Stimulated activated CD8-positive, alpha-beta memory T cell treated with anti-CD3 and anti-CD28 coated beads, Interleukin-12 subunit alpha, Interleukin-12 subunit beta, amount 100 ng/mL, for 1 hour (primary cell): ENCODE results near the gene USP11.
A peak's percentile ranks its signal among the peaks of the same experiment; 100 is the strongest.

Source experiments
- DNase-seq: peaks from one replicate; pipeline ENCODE4 v3.0.0-alpha.2; 2020; ENCODE audit warnings: low read depth

Gene USP11

DNA sequence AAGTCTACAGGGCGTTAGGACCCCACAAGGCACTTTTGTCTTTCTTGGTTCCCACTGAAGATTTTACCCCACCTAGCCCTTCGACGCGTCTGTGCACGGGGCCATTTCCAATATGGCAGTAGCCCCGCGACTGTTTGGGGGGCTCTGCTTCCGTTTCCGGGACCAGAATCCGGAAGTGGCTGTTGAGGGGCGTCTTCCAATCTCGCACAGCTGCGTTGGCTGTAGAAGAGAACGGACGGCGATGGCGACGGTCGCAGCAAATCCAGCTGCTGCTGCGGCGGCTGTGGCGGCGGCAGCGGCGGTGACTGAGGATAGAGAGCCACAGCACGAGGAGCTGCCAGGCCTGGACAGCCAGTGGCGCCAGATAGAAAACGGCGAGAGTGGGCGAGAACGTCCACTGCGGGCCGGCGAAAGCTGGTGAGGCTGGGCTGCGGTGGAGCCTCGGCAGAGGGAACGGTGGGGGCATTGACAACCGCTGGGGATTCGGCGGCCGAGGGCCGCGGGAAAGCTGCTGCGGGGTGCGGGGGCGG lies at the start of gene USP11:
TSS of gene USP11 (plus strand) at position 207 of the 530 bp plus-strand sequence. CDS start at position 242, 35 bp downstream.
- peak; percentile 32 for DNase-seq

DNA sequence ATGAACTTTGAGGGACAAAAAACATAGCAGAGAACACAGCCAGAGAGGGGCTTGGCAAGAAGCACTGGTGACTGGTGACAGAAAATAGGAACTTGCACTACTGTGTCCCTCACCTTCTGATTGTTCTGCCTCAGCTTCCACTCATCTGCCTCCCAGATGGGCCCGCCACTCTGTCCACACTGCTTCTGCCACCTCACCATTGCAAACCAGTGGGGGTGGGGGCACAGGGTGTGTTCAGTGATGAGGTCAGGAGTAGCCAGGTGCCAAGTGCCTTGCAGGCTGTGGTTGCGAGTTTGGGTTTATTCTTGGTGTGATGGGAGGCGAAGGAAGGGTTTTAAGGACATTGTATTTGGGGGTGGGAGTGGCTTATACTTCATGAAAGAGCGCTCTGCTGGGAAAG lies 48.3 kb upstream of the USP11 start:
- DNase-seq, result no peak

DNA sequence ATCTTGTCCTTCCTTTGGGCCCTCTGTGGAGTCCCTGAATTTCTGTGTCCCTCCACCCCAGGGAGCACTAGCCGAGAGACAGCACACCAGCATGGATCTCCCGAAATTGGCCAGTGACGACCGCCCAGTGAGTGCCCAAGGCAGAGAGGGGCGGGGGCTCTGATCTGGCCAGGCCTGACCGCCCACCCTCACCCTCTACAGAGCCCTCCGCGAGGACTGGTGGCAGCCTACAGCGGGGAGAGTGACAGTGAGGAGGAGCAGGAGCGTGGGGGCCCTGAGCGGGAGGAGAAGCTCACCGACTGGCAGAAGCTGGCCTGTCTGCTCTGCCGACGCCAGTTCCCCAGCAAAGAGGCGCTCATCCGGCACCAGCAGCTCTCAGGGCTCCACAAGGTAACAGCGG lies 47.6 kb upstream of the USP11 start:
- DNase-seq, result no peak

DNA sequence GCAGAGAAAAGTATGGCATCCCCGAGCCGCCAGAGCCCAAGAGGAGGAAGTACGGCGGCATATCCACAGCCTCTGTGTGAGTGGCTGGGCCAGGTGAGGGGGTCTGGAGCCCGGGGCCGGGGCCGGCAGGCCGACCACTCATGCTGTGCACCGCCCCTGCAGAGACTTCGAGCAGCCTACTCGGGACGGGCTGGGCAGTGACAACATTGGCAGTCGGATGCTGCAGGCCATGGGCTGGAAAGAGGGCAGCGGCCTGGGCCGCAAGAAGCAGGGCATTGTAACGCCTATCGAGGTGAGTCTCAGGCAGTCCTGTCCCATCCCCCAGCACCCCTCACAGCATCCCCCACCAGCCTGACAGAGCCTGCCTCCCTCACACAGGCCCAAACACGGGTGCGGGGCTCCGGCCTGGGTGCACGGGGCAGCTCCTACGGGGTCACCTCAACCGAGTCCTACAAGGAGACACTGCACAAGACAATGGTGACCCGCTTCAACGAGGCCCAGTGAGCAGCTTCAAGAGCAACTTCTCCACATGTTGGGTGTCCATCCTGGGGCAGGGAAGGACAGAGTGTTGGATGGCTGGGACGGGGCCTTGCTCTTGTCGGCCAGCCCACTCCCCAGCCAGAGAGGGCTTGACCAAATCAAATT lies 46.6 kb upstream of the USP11 start:
- no peak for DNase-seq

DNA sequence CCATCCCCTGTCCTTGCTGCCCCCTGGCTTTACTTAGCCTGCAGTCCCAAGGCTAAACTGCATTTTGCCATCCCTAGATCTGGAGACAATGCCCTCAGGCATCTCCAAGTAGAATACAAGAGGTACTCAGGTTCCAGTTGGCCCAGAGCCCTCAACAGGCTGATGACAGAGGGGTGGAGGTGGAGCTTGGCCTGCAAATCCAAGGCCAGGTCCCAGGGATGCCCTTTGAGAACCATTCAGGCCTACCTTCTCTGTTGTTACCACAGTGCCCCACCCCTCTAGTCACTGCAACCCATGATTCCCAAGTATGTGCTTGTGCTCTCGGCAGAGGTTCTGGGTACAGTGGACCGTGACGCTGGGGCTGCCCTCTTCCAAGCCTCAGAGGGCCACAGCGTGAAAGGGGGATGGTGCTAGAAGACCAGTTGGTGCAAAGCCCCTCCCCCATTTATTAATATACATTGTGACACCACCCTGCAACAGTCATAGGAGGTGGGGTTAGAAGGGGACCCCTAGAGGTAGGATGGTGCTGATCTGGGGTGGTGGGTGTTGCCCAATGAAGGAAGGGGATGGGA lies 45.6 kb upstream of the USP11 start:
- no peak for DNase-seq

DNA sequence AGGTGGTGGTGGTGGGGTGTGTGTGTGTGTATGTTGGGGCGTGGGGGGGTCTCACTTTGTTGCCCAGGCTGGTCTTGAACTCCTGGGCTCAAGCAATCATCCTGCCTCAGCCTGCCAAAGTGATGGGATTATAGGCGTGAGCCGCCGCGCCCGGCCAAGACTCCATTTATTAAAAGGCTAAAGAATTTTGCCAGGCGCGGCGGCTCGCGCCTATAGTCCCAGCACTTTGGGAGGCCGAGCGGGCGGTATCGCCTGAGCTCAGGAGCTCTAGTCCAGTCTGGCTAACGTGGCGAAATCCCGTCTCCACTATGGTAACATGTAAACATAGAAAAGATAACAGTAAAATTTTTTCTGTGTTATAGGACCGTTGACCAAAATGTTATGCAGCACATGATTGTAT lies 42.9 kb upstream of the USP11 start:
- DNase-seq, result no peak

DNA sequence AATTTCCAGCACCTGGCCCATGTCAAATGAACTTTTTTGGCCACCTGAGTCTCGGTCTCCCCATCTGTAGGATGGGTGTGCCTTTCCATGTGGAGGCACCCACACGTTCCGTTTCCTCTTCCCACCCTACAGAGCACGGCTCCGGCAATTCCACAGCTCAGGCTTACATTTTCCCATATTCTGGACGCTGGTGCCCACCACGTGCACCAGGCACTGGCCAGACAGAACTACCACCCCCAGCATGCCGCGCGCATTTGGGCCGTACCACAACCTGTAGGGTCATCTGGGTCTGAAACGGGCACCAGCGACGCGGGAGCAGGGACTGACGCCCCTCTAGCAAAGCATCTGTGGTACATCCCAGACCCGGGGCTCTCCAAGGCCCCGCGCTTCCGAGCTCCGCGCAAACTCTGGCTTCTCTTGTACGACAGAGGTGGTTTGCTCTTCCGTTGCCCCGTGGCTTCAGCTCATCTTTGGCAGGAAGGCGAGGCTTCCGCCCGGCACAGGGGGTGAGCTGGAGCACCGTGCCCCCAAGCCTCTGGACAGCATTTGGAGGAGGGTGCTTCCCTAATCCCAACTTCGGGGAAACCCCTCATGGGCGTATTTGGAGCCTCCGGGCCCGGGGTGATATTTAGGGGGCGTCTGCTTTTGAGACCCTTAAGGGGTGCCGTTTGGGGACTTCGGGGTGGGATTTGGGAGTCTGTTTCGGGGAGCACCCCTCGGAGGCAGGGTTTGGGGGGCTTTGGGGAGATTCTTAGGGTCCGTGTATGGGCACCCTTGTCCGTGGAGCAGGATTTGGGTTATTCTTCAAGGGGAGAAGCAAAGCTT lies 42.2 kb upstream of the USP11 start:
- peak; percentile 60 for DNase-seq

DNA sequence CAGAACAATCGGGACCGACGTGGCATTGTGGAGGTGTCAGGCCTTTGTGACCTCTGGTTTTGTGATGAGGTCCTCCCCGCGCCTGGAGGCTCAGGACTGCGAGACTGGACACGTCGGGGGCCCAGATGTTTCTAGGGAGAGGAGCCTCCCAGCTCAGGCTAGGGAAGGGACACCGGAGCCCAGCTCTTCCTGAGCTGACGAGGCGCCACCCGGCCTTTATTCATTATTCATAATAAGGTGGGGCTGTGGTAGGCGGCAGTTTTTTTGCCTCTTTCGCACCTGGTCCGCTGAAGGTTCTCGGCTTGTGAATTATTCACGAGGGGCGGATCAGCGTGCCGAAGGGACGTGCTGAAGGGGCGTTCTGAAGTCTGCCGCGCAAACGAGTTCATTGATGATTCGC lies 41.5 kb upstream of the USP11 start:
- DNase-seq, result peak; percentile 22

DNA sequence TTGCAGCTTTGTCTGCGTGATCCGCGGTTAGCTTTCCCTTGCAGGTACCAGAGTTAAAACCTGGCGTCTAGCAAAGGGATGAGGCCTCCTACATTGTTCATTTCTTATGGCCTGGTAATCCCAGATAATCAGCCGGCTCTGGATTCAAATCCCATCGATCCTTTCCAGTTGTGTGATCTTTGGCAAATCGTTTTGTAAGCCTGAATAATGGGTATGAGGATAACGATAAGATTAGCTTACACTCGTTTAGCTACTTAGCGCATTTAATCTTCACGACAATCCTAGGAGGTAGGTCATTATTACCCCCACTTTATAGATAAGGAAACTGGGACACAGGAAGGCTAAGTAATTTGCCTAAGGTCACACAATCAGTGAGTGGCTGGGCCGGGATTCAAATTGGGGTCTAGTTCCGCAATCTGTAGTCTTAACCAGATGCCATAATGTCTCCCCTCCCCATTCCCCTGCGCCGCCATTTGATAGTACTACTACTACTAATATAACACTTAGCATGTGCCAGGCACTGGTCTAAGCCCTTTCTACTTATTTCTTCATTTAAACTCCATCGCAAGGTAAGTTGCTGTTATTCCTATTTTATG lies 40.9 kb upstream of the USP11 start:
- no peak for DNase-seq

DNA sequence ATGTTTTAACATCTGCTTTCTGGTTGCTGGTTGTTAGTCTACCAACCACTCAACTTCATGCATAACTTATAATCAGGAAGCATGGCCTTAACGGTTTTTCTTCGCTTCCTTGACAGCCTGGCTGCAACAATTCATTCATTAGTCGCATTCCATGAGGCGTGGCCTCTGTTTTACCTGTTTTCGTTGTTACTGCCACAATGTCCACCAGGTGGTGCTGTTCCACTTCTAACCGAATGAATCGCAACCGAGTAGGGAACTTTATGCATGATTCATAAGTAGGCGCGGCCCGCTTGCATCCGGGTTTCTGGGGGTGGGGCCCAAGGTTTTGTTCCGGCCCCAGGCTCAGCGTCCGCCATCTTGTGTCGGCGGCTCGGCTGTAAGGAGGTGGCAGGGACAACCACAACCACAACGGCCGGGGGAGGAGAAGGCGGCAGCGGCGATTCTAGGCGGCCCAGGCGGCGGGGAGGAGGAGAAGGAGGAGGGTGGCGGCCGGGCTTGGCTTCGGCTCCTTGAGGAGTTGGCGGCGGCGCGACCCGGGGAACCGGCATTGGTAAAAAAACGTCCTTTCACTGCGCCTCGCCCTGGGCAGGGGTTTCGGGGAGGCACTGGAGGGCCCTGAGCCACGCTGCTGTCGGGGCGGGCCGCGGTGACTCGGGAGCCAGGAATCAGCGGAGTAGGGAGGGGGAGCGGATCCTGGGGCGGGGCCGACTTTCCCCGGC lies 39.2 kb upstream of the USP11 start, which contains the start of gene UBA1:
TSS of gene UBA1 (plus strand) at position 355 of the 719 bp plus-strand sequence. CDS start 4,974 bp downstream, outside the sequence.
- peak; percentile 85 for DNase-seq

DNA sequence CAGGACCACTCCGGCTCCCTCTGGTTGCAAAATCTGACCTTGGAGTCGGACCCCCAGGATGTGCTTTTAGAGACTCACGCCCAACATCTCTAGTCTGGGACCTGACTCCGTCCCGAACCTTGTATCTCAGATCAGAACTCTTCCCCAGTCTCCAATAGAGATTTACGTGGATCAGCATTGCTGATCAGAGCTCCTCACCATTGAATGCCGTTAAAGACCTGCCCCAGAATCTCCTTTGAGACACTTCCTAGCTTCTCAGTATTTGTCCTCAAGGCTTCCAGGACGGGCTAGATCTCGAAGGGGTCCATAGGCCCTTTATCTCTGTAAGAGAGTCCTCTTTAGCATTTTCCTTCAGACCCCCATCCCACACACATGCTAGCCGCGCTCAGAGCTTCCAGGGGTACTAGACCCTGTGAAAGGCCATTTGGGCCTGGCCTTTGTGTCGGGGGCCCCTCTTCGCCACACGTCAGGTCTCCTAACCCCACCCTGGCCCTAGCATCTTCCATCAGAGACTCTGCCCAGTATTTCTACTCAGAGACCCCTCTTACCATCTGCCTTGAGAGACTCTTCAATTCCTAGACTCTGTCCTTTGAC lies 38.5 kb upstream of the USP11 start:
- no peak for DNase-seq

DNA sequence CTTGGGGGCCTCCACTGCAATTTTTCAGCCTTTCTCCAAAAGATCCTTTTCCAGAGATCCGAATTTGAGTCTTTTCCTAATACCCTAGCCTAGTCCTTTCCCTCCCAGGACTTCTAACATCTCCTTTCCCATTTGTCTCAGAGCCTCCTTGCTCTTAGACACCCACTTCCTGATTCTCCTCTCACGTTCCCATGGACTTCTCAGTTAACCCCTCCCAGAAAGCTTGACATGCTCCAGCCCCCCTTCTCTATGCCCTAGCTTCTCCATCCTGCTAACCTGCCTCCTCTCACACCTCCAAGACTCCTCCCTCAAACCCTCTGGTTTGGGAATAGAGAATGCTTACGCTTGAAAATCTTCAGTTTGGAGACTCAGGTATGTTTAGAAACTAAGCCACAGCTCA lies 36.7 kb upstream of the USP11 start:
- DNase-seq, result no peak

DNA sequence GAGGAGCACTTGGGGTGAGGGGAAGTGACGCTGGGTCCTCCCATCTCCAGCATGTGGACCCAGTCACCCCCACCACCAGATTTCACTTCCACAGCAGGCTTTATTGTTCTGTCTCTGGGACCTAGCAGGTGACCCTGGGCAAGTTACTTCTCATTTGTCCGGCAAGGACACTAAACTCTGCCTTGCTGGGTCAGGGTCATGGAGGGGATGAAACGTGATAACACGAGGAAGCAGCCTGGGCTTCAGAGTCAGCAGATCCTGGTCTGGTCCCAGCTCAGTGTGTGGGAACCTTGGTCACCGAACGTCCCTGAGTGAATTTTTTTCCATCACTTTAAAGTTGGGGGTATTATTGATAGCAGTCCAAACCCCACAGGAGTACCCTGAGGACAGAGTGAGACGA lies 35.3 kb upstream of the USP11 start:
- no peak for DNase-seq

DNA sequence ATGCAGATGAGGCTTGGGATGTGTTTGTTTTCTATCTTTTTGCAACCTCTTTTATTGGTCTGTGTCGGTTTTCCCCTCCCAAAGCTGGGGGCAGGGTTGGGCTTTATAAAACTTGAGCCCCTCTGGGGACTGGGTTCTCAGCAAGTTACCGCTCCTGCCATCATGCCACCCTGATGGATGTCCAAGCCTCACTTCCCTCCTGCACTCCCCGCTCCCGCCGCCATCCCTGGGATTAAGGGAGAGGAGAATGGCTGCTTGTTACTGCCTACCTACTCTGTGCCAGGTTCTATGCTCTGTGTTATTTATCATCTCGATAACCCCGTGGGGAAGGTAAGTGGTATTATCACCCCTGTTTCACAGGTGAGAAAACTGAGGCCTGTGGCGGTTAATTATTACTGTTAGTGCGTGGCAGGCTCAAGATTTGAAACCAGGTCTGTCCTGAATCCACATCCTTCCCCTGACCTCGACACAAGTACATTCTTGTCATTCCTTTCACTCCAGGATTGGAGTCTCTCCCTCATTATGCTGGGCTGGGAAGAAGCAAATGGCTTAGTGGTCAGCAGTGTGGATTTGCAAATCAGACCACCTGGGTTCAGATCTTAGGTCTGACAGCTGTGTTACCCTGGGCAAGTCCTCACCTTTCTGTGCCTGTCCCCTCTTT lies 34.7 kb upstream of the USP11 start:
- no peak for DNase-seq

DNA sequence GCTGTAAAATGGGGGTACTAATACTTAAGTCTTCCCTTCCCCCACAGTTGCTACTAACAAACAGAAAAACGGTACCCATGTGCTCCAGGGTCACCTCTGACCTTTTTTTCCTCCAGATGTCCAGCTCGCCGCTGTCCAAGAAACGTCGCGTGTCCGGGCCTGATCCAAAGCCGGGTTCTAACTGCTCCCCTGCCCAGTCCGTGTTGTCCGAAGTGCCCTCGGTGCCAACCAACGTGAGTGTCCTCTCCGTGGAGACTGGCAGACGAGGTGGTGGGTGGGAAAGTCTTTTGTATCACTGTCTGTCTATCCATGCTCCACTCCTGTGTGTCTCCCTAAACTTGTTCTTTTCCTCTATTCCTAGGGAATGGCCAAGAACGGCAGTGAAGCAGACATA lies 34.1 kb upstream of the USP11 start:
- no peak for DNase-seq

DNA sequence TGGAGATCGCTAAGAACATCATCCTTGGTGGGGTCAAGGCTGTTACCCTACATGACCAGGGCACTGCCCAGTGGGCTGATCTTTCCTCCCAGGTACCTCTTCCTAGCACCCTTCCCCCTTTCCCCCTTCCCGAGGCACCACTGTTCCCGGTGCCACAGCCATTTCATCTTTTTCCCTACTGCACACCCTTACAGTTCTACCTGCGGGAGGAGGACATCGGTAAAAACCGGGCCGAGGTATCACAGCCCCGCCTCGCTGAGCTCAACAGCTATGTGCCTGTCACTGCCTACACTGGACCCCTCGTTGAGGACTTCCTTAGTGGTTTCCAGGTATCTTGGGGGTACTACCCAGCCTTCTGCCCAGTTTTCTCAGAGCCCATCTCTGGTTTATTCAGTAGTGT lies 33.5 kb upstream of the USP11 start:
- no peak for DNase-seq

DNA sequence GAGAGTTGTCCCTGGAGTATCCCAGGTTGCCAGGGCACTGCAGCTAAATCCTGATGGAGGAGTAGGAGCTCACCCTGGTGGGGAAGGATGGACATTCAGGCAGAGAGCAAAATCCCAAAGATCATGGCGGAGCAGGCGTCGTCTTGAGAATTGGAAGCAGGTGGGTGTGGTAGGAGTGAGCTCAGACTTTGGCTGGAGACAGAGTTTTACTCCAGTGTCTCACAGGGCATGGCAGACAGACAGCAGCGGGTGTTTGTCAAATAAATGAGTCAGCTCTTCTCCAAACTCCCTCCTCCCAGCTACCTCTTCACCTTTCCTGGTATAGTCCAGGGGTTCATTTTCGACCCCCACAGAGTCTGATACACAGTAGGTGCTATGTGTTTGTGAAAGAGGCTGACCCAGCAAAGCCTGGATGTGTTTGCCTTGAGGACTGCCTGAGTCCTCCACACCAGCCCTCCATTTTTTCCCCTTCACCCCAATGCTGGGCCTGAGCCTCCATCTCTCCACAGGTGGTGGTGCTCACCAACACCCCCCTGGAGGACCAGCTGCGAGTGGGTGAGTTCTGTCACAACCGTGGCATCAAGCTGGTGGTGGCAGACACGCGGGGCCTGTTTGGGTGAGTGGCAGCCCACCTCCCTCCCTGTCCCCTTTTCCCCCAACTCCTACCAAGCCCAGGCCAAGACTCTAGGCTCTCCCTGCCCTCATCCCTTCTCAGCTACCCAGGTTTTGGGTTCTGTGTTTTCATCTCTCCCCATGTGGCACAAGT lies 32.2 kb upstream of the USP11 start:
- DNase-seq, result no peak

DNA sequence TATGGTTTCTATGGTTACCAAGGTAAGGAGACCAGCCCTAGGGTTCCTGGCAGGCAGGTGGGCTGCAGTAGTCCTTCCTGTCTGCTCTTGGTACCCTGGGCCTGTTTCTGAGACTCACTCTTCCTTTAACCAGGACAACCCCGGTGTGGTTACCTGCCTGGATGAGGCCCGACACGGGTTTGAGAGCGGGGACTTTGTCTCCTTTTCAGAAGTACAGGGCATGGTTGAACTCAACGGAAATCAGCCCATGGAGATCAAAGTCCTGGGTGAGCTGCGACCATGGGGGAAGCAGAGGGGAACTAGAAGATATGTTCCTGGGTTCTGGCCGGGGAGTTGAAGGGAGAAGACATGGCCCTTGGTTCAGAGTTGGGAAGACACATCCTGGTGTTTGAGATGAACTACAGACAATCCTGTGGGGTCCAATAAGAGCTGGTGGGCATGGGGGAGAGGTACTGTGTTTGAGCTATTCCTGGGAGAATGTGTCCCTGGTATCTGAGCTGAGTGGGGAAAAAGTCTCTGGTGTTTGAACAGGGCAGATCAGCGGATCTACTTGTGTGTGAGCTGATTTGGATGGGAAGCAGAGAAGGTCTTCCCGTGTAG lies 31.4 kb upstream of the USP11 start:
- no peak for DNase-seq

DNA sequence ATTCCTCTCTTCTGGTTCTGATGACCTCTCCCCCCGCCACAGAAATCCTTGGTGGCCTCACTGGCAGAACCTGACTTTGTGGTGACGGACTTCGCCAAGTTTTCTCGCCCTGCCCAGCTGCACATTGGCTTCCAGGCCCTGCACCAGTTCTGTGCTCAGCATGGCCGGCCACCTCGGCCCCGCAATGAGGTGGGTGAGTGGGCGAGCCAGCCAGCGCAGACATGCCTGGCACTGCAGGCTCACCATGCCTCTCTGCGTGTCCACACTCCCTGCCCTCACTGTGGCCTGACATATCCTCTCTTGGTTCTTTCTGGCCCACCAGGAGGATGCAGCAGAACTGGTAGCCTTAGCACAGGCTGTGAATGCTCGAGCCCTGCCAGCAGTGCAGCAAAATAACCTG lies 30.5 kb upstream of the USP11 start:
- DNase-seq, result no peak

DNA sequence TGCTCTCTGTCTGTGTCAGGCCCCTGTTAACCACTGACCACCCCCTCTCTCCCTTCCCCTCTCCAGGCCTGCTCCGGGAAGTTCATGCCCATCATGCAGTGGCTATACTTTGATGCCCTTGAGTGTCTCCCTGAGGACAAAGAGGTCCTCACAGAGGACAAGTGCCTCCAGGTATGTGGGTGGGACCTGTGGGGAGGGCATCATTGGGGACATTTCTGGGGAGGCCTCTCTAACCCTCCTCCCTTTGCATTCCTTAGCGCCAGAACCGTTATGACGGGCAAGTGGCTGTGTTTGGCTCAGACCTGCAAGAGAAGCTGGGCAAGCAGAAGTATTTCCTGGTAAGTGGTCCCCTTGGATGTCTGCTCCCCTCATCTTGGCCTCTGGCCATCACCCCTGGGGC lies 29.9 kb upstream of the USP11 start:
- no peak for DNase-seq
